ENCODE measurements around the gene NRG3.

DNA sequence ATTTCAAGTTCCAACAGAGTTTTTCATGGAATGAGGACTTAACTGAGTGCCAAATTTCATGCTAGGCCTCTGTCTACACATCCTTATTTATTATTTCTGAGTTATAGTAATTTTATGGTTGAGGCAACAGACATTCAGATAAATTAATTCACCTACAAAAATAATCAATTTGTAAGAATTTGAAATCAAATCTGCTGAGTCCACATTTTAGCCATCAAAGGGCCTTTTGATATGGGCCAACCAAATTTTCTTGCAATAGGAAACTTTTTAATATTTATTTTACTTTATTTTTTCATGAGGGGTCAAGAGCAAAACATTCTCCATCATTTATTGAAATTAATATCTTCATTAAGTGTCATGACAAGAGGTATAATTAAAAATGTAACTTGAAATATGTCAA, 875.5 kb downstream of the NRG3 start:
- TF ChIP-seq, protein P1, sequence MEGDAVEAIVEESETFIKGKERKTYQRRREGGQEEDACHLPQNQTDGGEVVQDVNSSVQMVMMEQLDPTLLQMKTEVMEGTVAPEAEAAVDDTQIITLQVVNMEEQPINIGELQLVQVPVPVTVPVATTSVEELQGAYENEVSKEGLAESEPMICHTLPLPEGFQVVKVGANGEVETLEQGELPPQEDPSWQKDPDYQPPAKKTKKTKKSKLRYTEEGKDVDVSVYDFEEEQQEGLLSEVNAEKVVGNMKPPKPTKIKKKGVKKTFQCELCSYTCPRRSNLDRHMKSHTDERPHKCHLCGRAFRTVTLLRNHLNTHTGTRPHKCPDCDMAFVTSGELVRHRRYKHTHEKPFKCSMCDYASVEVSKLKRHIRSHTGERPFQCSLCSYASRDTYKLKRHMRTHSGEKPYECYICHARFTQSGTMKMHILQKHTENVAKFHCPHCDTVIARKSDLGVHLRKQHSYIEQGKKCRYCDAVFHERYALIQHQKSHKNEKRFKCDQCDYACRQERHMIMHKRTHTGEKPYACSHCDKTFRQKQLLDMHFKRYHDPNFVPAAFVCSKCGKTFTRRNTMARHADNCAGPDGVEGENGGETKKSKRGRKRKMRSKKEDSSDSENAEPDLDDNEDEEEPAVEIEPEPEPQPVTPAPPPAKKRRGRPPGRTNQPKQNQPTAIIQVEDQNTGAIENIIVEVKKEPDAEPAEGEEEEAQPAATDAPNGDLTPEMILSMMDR (IDR thresholded peaks at IDR 0.05; ENCODE audit: low read depth, low read length, poor library complexity, severe bottlenecking), result no peak
- TF ChIP-seq EZH2phosphoT487 (IDR thresholded peaks at IDR 0.05; ENCODE audit: borderline replicate concordance, low read length), result no peak

Measured in DOHH2 (cell line).